HG03039 (cell line): Measurements from ENCODE around the gene TTLL11.

ENCODE experiments used
- ATAC-seq: cut with Tn5 transposase; IDR thresholded peaks from one replicate; pipeline ENCODE4 v1.9.1; 2021; ENCODE audit warnings: mild to moderate bottlenecking, moderate library complexity; ENCODE audit not compliant: unreplicated experiment

The TTLL11 gene

DNA sequence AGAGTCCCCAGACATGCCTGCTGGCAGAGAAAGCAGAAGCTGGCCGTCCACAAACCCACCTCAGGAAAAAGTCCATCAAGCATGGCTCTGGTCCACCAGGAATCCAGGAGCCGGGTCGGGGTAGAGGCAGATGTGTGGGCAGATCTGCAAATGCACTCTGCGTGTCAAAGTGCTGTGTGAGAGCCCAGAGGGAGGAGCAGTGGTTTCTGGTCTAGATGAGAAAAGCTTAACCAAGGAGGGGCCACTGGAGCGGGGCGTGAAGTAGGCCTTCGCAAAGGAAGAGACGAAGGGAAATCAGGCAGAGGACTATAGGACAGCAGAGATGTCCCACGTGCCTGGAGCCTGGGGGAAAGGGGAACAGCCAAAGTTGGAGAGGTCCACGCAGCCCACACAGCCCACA is 40.0 kb downstream of the TTLL11 start:
- ATAC-seq: no peak

DNA sequence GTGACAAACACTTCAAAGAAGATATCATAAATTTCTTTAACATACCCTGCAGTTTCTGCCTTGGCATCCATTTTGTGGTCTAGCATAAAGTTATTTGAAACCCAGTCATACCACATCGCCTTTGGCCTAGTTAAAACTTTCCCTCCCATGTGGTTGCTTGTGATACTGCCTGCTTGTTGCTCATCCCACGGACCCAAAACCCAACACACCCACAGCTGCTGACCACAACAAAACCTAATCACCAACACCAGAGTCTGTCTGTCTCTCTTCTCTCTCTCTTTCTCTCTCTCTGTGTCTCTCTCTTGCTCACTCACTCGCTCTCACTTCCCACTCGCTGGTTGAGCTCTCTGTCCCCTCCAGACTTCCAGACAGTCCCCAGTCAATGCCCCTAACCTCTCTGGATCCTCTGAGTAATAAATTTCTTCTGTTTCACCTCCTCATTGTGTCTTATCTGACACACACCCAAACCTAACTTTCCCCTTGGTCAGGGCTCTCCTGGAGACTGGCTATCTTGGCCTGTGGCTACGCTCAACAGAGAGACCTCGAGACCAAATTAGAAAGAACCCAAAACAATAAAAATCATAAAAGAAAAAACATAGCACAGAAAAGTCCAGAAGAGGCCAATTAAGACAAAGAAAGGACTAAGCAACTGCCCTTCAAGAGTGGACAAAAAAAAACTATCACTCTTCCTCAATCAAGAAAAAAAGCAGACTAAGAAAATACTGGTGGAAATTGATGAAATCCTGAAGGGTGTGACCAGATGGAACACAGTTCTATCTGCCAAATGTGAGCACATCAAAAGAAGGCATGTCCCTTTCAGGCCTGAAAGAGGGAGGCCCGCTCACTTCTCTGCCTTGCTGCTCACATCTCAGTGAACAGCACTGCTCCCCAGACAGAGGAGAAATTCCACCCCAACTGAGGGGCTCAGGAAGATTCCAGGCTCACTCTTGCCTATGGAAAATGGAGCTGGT is 41.5 kb downstream of the TTLL11 start:
- no peak for ATAC-seq

DNA sequence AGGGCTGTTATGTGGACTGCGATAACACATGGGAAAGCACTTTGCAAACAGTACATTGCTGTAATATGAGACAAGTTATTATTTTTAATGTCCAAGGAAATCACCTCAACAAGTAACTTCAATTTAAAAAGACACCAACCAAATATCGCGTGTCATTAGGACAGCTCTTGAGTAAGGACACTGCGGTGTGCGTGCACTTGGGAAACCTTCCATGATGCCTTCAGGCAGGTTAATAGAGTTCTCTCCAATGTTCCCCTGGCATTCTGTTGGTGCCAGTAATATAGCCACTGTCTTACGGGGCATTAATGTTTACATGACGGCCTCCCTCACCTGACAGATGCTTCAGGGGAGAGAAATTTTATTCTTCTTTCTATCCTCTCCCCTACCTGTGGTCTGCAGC is 42.9 kb downstream of the TTLL11 start:
- no peak for ATAC-seq

DNA sequence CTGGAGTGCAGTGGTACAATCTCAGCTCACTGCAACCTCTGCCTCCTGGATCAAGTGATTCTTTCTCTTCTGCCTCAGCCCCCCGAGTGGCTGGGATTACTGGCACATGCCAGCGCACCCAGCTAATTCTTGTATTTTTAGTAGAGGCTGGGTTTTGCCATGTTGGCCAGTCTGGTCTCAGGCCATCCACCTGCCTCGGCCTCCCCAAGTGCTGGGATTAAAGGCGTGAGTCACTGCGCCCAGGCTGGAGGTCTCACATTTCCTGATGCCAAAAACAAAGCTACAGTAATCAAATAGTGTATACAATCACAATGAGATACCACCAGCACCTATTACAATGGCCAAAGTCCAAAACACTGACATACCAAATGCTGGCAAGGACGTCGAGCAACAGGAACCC is 51.1 kb downstream of the TTLL11 start:
- ATAC-seq: no peak

- ATAC-seq: no peak
Measured at GRCh38 chr9:122040561-122041242, 52.4 kb downstream of the TTLL11 start.

DNA sequence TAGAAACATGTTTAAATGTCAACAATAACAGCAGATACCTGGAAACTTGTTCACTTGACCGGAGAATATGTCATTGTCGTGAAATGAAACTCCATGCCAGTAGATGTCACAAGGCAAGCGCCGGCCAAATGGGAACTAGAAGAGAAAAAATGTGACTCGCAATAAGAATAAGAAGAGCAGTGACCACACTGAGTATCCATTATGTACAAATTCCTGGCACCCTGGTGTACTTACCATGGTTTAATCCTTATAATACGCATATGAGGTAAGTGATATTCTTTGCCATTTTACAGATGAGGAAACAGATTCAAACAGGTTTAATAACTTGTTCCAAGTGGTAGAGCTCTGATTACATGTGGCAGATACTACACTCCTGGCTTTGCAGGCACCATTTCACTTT is 53.9 kb downstream of the TTLL11 start:
- no peak for ATAC-seq

GRCh38 chr9:122036988-122037387 is 56.1 kb downstream of the TTLL11 start:
- ATAC-seq: no peak

DNA sequence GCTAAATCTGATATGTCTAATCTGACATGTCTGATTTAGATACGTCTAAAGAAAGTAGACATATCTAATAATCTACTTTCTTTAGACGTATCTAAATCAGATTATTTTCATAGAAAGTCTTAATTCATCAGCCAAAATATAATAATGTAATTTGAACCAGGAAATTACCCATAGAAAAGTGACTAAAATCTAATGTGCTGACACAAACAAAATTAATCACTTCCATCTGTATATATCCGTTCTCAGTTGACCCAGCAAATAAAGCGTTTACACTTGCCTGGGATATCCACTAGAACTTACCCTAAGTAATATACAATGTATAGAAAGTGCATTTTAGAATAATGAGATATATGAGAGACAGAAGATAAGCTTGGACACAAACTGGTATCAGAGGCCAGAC is 56.7 kb downstream of the TTLL11 start:
- no peak for ATAC-seq

DNA sequence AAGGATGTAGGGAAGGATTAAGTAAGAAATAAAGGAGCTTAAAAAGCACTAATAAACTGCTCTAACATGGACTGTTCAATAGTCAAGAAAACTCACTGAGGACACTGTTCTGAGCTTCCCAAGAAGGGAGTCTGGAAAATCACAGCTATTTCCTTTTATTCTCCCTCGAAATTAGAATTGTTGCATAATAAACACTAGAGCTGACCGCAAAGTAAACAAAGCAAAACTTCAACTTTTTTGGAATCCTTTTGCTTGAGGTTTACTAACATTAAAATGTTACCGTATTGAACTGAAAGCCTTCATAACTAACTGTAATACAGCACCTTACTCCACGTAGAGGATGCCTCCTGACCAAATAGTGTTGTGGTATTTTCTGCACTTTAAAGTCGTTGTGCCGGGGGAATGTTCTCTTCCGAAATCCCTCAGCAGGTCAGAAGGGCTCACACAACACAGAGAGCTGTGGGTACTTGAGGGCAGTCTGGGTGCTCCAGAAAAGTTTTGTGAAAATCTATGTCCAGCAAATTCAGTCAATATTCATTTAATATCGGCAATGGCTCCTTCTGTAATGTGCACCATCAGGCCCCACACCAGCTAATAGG is 59.2 kb downstream of the TTLL11 start:
- no peak for ATAC-seq

DNA sequence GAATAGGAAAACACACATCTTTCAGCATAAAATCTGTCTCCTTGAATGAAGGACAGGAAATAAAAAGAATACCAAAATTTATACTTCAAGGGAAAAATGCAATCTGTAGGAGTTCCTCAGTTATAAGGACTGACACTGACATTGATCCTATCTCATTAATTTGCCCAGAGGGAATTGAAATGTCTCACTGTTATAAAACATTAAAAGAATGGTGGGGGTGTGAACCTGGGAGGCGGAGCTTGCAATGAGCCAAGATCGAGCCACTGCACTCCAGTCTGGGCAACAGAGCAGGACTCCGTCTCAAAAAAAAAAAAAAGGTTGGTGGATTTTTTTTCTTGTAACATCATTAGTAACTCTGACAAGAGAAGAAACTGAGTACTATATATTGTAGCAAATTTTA is 60.8 kb downstream of the TTLL11 start:
- no peak for ATAC-seq

- ATAC-seq: no peak
Measured at GRCh38 chr9:122031776-122032175, 61.3 kb downstream of the TTLL11 start.

DNA sequence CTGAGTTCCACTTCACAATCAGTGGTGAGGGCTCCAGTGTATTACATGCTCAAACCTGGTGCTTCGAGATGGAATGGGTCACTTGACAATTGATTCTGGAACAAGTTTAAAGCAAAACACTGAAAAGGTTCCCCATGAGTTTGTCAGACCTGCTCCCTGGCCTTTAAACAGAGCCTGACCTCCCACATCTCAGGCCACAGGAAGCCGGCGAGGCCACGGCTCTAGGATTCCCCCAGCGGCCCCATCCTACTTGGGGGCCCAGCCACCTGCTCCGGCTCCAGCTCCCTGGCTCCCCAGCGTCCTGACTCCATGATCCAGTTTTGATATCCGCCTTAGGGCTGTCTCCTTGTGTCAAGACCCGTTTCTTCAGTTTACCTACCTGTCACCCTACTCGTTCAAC is 62.0 kb downstream of the TTLL11 start:
- no peak for ATAC-seq

DNA sequence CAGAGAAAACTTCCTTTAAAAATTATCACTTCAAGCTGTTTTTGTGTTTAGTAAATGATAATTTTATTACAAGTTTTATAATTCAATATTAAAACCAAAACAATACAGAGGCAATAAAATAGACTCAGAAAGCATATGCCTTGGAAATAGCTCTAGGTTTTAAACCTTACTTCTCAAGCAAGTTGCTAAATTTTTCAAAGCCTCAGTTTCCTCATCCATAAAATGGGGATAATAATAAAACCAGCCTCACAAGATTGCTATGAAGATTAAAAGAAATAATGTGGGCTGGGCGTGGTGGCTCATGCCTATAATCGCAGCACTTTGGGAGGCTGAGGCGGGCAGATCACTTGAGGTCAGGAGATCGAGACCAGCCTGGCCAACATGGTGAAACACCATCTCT is 62.8 kb downstream of the TTLL11 start:
- ATAC-seq: no peak

- no peak for ATAC-seq
Measured at GRCh38 chr9:122029898-122030297, 63.2 kb downstream of the TTLL11 start.

DNA sequence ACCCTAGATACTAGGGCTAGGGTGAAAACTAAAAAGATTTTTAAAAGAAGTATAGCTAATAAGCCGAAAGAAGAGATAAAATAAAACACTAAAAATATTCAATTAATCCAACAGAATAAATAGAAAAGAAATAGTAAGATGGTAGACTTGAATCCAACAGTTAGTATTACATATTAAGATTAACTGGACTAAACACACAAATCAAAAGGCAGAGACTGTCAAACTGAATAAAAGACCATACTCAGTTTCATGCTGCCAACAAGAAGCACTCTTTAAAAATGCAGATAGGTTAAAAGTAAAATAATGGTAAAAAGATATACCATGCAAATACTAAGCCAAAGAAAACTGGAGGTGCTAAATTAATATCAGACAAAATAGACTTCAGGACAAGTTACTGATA is 65.0 kb downstream of the TTLL11 start:
- ATAC-seq: no peak

GRCh38 chr9:122020398-122020797 is 72.7 kb downstream of the TTLL11 start:
- no peak for ATAC-seq

- no peak for ATAC-seq
Measured at GRCh38 chr9:122016744-122017143, 76.4 kb downstream of the TTLL11 start.

DNA sequence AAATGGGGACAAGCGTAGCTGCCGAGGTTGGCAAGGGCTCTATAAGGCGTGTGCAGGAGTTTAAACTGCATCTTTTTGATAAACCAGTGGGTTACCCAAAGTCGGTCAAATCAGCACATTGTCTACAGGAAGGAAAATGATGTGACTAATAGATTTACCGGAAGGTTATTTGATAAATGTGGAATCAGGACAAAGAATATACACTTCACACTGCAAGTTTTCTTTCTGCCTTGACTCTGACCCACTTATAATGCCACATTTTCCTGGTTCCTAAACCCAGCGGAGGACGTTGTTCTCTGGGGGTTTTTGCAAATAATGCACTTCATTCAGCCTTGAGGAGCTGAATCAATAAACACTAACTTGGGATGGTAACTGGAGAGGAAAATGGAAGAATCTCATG is 76.8 kb downstream of the TTLL11 start:
- ATAC-seq: no peak

- ATAC-seq: no peak
Measured at GRCh38 chr9:122015170-122015821, 77.8 kb downstream of the TTLL11 start.

DNA sequence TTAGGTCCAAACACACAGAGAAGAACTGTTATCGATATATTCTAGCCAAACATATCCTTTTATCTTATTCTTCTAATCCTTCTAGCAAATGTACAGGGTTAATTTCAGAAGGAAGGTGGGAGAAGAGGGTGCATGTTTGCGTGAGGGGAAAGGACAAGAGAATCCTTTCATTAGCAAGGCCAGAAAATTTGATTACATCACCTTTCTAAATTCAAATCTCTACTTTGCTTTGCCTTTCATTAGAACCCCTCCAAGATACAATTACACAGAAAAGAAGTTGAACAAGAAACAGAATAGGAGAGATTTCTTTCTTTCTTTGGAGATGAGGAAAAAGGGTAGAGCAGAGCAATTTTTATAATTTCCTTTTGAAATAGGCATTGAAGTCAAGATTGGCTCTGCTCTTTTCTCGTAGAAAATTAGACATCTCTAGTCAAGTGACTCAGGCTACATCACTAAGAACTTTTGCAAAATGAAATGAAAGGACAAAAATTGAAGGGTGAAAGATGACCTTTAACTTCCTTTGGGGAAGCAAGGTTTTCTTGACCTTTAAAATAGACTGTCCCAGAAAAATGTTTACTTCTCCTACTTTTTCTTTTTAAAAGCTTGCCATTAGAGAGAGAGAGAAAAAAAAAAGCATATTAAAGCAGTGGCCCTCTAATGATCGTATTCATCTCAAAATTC is 81.2 kb downstream of the TTLL11 start:
- ATAC-seq: no peak

GRCh38 chr9:122008559-122008958 is 84.5 kb downstream of the TTLL11 start:
- ATAC-seq: no peak
